GM21825 (cell line): ENCODE results near the gene AUNIP.

Experiments used
- ATAC-seq: cut with Tn5 transposase; IDR thresholded peaks from one replicate; pipeline ENCODE4 v1.9.1; 2021; ENCODE audit warnings: mild to moderate bottlenecking, moderate library complexity; ENCODE audit not compliant: unreplicated experiment

Gene AUNIP

GRCh38 chr1:25798666-25799351 is 60.4 kb downstream of the AUNIP start:
- no peak for ATAC-seq

DNA sequence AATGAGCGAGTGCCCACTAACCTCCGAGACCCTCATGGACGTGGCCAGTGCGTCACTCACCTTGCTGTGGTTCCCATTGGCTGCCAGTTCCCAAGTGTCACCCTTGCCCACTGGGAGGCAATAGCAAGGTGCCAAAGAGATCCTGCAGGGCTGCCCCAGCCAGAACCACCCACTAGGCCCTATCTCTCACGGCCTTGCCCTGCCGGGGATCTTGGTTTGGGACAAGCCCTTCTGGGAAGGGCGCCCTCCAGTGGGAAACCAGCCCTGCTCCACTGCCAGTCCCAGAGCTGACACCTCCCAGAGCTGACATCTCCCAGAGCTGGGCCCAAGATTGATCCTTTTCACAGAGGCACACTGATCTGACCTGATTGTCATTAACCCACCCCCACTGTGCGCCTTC is 61.3 kb downstream of the AUNIP start:
- ATAC-seq = no peak

DNA sequence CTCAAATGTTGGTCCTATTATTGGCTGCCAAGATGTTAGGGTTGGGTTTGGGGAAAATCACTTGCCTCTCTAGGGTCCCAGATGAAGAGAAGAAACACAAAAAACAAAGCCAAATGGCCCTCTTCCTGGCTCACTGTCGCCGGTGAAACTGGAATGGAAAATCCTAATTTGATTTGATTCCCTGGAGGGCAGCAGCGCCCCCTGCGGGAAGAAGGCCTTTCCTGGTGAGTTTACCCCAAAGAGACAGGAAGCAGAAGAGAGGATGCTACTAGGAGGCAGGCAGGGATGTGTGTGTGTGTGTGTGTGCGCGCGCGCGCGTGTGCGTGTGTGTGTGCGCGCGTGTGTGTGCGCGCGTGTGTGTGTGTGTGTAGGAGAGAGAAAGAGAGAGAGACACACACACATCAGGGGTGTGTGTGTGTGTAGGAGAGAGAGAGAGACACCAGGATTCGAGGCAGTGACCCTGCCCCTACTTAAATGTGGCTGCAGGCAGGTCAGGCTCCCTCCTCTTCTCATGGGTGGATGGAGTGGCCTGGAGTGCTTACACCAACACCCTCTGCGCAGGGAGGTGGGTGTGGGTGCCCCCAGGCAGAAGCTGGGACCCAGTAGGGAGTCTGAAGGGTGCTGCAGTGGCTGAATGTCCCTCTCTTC is 62.3 kb downstream of the AUNIP start:
- no peak for ATAC-seq

- ATAC-seq = no peak
Observed at GRCh38 chr1:25795946-25796810, 63.1 kb downstream of the AUNIP start.

GRCh38 chr1:25795211-25795610 is 64.0 kb downstream of the AUNIP start:
- no peak for ATAC-seq

- no peak for ATAC-seq
Observed at GRCh38 chr1:25794325-25794724, 64.9 kb downstream of the AUNIP start.

- ATAC-seq = no peak
Observed at GRCh38 chr1:25793585-25794170, 65.6 kb downstream of the AUNIP start.

GRCh38 chr1:25792115-25792514 is 67.1 kb downstream of the AUNIP start:
- no peak for ATAC-seq

DNA sequence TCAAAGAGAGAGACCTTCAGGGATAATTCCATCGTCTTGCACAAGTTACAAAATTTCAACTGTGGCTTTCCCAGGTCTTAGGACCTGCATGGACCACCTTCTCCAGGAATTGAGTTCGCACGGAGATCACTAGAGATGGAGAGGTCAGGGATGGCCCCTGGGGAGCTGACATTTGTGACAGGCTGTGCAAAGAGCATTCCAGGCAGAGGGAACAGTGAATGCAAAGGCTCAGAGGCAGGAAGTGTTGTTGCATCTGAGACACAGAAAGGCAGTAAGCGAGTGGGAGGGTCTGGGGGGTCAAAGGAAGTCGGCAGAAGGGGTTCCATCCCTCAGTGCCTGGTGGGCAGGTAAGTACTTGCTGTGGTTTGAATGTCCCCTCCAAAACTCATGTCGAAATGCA is 68.8 kb downstream of the AUNIP start:
- no peak for ATAC-seq

DNA sequence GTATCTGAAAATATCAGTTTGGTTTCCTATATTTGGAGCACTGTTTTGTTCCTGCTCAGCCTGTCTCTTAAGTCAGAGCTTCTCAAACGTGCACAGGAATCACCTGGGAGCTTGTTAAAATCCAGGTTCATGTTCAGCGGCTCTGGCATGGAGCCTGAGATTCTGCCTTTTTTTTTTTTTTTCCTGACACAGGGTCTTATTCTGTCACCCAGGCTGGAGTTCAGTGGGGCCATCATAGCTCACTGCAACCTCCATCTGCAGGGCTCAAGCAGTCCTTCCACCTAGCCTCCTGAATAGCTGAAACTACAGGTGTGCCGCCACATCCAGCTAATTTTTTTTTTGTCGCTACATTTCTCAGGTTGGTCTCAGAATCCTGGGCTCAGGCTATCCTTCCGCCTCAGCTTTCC is 71.5 kb downstream of the AUNIP start:
- no peak for ATAC-seq

- ATAC-seq = no peak
Observed at GRCh38 chr1:25786887-25787759, 72.1 kb downstream of the AUNIP start.

DNA sequence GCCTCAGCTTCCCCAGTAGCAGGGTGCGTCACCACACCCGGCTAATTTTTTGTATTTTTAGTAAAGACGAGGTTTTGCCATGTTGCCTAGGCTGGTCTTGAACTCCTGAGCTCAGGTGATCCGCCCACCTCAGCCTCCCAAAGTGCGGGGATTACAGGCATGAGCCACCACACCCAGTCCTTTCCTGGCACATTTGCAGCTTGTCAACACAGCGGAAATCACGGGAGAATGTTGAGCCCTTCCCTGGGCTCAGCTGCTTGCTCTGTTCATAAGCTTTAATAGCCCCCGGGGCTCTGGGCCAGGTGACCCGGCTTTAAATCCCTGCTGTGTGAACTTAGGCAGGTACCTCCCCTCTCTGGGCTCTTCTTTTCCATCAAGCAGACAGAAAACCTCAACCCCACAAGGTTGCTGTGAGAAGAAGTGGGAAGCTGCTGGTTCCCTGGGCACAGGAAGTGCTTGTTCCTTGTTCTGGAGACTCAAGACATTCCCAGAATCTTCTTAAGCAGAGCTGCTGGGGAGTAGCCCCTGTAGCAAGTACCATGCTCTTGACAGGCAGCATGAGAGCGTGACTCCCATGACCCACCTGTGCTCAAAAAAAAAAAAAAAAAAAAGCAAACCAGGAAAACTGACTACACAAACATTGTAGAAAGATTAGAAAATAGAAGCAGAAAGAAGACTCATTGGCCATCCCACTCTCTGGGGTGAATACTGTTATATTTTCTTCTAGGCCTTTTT is 73.8 kb downstream of the AUNIP start:
- no peak for ATAC-seq

GRCh38 chr1:25784575-25785051 is 74.6 kb downstream of the AUNIP start:
- no peak for ATAC-seq
